CD4-positive, alpha-beta T cell treated with Interferon gamma for 1 hour (primary cell): ENCODE measurements around the gene CCN6.
"Not testable (repeated sequence)": the region's sequence is repeated elsewhere in the genome, so short reads cannot be mapped to it uniquely, and the experiment has no call there.

Experiments
- DNase-seq: peaks from one replicate; pipeline ENCODE4 v3.0.0-alpha.2; 2020

The CCN6 gene

GRCh38 chr6:112030206-112030960 lies 23.5 kb upstream of the CCN6 start:
- no peak for DNase-seq

- no peak for DNase-seq
Observed at GRCh38 chr6:112030961-112031660, 22.8 kb upstream of the CCN6 start.

GRCh38 chr6:112031960-112032359 lies 21.9 kb upstream of the CCN6 start:
- no peak for DNase-seq

- no peak for DNase-seq
Observed at GRCh38 chr6:112032728-112033127, 21.2 kb upstream of the CCN6 start.

- DNase-seq = no peak
Observed at GRCh38 chr6:112033791-112034615, 19.9 kb upstream of the CCN6 start.

GRCh38 chr6:112034616-112034995 lies 19.3 kb upstream of the CCN6 start:
- DNase-seq = no peak

- no peak for DNase-seq
Observed at GRCh38 chr6:112036088-112036637, 17.7 kb upstream of the CCN6 start.

- DNase-seq = no peak
Observed at GRCh38 chr6:112037783-112038216, 16.1 kb upstream of the CCN6 start.

GRCh38 chr6:112038268-112038667 lies 15.6 kb upstream of the CCN6 start:
- no peak for DNase-seq

- DNase-seq = no peak
Observed at GRCh38 chr6:112038756-112039430, 15.0 kb upstream of the CCN6 start.

GRCh38 chr6:112039431-112039770 lies 14.5 kb upstream of the CCN6 start:
- no peak for DNase-seq

GRCh38 chr6:112040956-112041355 lies 12.9 kb upstream of the CCN6 start:
- no peak for DNase-seq

GRCh38 chr6:112041535-112041934 lies 12.4 kb upstream of the CCN6 start:
- DNase-seq = no peak

- peak; percentile 92 for DNase-seq
Observed at GRCh38 chr6:112043032-112044007, 10.6 kb upstream of the CCN6 start.

GRCh38 chr6:112044196-112044595 lies 9.7 kb upstream of the CCN6 start:
- DNase-seq = no peak

GRCh38 chr6:112044856-112045255 lies 9.0 kb upstream of the CCN6 start:
- DNase-seq = no peak

GRCh38 chr6:112047523-112047922 lies 6.4 kb upstream of the CCN6 start:
- DNase-seq = not testable (repeated sequence)

GRCh38 chr6:112049026-112049799 lies 4.7 kb upstream of the CCN6 start:
- no peak for DNase-seq

GRCh38 chr6:112049996-112050395 lies 3.9 kb upstream of the CCN6 start:
- DNase-seq = no peak

- no peak for DNase-seq
Observed at GRCh38 chr6:112050429-112050828, 3.5 kb upstream of the CCN6 start.

- not testable (repeated sequence) for DNase-seq
Observed at GRCh38 chr6:112051251-112051740, 2.6 kb upstream of the CCN6 start.
